Measurements from ENCODE around the gene TSPEAR.

Gene TSPEAR

DNA sequence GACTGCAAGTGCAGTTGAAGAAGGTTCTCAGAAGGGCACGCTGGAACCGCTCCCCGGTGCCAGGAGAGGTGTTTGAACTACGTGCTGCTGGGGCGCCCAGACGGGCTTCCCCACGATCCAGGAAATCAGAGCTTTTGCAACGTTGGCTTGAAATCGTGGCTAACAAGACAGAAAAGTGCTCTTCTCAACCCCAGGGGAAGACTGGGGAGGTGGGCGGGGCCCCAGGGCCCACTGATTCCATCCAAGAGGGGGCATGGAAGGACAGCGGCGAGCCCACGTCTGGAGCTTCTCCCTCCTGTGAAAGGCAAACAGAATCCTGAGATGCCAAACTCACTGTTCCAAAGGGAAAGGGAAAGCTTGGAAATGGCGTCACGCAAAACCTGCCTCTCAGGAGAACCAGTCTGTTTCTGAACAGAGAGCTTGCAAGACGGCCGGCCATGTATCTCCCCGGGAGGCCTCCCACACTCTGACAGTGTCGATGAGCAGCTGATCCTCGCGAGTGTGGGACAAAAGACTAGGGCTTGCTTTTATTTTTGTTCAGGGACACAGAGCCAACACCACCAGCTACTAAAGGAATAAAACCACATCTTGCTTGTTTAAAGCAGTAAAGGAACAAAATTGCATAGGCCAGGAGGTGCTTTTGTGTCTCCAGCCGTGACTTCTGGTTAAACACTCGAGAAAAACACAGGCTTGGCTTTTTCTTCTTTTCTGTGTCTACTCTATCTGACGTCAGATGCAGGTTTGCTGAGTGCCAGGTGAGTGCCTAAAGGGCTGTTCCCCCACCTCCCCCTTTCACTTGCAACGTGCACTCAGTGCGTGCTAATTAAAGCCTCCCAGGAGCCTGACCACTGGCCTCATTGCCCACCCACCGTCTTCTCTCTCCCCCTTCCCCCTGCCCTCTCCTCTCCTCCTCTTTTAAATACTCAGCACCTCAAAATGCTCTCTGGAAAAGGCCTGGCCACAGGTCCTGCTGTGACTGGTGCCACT lies 214.5 kb downstream of the TSPEAR start:
- no peak for DNase-seq

DNA sequence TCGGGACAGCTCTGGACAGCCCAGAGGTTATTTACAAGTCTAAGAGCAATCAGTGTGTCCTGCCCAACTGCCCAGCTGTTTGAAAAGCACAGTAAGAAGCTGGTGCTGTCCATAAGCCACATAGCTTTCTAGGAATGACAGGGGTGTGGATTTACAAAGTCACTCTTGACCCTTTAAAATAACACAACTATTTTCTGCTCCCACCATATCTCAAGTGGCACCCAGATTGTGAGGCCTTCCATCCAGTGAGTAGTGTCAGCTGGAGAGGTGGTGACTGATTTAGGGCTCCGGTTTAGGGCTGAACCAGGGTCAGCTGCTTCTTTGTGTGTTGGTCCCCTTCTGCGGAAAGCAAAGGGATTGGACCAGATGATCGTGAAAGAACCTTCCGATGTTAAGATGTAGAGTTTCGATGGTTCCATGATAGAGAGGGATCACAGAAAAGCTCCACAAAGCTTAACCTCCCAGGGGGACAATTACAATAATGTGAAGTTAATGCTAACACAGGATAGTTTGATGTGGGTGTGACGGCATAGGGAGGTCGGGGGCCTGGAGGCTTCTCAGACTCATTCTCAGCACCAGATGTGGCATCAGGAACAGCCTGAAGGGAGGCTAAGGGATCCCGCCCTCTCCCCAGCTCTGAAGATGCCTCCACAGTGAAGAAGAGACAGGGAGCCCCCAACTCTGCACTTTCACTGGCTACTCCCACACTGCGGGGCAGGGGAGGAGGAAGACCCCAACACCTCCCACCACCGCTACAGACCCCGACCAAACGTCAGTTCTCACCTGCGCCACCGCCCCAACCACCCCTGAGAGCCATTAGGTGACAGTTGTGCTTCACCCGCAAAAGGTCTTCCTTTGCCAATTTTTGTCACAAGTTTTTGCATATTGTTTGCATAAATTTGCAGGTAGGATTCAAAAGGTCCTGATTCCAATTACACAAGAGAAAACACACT lies 215.5 kb downstream of the TSPEAR start:
- DNase-seq = no peak

DNA sequence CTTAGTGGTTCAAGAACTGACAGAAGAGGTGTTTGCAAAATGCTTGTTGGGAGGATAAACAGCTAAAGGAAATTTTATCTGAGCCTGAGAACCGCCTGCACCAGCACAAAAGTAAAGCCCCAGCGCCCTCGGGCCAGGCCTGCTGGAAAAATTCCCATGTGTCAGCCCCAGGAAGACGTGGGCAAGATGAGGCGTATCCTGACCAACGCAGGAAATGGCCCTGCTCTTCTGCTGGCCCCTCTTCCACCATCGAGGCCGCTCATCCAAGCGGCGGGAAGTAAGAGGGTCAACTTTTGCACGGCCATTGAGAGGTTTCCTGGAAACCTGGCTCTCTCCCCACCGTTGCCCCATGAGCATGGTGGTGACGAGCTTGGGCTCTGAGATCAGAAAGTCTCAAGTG lies 216.4 kb downstream of the TSPEAR start:
- no peak for DNase-seq

DNA sequence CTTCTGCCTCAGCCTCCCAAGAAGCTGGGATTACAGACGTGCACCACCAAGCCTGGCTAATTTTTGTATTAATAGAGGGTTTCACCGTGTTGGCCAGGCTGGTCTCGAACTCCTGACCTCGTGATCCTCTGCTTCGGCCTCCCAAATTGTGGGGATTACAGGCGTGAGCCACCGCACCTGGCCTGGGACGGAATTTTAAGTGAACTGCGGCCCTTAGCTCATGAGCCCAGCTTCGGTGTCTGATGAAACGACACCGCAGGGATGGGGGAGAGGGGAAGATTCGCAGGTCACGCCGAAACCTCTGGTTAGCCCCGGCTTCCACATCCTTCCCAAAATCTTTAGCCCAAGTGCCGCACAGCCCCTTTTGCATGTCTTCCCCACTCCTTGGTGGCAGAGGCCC lies 217.0 kb downstream of the TSPEAR start:
- no peak for DNase-seq

DNA sequence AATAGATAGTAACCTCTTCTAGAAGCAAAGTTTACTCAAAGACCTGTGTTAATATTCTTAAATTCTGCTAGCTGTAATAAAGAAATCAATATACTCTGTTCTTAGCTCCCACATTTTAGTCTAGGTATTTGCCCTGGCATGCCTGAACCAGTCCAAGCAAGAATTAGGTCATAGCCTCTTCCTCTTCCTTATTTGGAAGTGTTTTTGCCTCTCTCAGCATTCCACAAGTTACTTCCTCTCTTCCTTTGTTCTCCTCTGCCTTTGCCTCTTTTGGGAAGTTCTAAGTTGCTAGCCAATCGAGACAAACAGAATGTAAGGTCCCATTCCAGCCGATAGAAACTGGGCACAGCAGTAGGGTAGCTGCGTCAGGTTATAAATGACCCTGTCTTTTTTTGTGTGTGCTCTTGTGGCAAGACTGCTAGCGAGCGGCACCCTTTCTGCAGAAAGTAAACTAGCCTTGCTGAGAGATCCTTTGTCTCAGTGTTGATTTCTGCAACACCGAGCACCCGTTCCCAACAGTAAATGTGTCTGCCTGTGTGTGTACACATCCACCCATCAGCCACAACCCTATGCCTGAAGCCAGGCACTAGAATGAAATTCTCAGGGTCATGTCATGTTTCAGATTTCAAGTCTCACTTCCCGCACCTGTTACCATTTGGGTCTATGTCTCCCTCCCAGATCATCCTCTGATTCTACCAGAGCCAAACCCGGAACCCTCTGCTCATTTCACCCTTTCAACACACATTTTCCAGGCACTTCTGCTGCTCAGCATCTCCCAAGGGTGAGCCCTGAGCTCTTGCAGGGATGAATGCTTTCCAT lies 218.6 kb downstream of the TSPEAR start:
- no peak for DNase-seq

DNA sequence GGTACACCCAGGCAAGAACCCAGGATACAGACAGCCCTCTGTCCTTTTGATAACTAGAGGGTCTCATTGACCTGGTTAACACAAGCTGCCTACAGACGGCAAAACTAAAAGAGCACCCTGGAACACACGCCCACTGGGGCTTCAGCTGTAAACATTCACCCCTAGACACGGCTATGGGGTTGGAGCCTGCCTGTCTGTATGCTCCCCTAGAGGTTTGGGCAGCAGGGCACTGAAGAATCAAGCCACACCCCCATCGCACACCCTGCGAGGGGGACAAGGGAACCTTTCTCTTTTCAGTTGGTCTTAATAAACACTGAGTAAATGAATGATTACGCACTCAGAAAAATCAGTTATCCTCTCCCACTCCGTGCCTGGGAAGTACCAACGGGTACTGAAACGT lies 220.6 kb downstream of the TSPEAR start:
- no peak for DNase-seq

DNA sequence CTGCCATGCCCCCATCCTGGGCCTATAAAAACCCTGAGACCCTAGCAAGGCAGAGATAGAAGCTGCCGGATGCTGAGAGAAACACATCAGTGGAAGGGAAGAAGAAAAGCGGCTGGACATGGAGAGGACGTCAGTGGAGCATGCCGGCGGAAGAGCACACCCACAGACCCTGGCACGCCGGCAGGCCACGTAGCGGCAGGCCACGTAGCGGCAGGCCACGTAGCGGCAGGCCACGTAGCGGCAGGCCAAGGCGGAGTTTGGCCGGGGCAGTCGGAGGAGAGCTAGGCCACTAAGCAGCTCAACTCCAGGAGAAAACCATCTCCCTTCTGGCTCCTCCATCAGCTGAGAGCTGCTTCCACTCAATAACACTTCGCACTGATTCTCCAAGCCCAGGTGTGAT lies 221.0 kb downstream of the TSPEAR start:
- DNase-seq = no peak

DNA sequence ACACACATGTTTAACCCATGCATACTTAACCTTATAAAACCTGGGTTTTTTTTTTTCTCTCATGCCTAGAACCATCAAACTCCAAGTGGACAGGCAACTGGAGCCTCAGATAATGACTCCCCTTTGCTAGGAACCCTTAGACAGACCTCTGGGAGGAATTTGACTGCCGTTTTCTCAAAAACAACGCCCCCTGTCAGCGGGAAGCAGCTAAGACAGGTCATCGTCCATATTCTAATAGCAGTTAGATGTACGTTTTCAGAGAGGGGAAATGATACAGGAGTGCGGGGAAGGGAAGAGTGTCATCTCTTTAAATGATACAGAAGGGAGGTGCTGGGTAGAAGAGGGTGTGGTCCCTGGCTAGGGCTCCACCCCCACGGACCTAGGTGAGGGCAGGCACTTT lies 221.4 kb downstream of the TSPEAR start:
- DNase-seq = no peak

DNA sequence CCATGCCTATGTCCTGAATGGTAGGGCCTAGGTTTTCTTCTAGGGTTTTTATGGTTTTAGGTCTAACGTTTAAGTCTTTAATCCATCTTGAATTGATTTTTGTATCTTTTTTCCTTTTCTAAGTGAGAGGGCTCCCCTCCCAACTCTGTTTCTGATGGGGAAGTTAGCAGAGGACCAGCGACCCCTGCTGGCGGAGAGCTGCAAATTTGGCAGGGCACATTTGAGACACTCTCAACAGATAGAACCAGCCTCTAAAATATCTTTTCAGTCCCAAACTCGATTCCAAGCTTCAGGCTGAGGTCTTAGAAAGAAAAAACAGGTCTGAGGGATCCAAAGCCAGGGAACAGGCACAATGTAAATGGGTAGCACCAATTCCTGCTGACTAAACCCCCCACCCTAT lies 223.5 kb downstream of the TSPEAR start:
- DNase-seq = peak; percentile 49

DNA sequence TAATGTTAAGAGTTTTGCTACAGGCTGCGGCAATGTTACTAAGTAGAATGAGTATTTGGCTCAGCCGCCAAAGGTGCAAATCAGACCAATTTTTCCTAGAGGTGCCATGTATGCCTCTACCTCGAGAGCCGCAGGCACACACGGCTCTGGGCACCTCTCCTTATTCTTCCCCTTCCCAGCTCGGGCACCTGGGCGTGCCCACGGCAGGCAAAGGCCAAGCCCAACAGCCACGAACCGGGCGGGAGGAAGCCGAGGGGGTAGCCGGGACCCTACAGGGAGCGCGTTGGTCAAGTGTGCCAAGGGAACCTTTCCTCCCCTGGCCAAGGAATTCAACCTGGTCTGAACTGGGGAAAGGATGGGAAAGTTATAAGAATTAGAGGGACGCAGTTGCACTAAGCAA lies 225.1 kb downstream of the TSPEAR start:
- no peak for DNase-seq

DNA sequence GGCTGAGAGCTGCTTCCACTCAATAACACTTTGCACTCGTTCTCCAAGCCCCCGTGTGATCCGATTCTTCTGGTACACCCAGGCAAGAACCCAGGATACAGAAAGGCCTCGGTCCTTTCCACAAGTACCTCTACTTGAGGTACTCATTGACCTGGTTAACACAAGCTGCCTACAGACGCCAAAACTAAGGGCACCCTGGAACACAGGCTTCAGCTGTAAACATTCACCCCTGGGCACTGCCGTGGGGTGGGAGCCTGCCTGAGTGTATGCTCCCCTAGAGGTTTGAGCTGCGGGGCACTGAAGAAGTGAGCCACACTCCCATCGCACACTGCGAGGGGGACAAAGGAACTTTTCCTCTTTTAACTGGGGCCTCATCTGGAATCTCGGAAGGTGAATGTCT lies 225.6 kb downstream of the TSPEAR start:
- DNase-seq = no peak

DNA sequence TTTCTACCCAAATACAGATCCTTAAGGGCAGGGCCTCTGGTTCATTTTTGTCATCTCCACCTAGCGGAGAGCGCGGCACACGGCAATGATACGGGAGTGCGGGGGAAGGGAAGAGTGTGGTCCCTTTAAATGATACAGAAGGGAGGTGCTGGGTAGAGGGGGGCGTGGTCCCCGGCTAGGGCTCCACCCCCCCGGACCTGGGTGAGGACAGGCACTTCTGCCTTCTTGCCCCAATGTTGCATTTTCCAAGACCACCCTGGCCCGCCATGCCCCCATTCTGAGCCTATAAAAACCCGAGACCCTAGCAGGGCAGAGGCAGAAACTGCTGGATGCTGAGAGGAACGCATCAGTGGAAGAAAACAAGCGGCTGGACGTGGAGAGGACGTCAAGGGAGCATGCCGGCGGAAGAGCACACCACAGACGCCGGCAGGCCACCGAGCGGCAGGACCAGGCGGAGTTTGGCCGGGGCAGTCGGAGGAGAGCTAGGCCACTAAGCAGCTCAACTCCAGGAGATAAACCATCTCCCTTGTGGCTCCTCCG lies 226.0 kb downstream of the TSPEAR start:
- DNase-seq = peak; percentile 14

DNA sequence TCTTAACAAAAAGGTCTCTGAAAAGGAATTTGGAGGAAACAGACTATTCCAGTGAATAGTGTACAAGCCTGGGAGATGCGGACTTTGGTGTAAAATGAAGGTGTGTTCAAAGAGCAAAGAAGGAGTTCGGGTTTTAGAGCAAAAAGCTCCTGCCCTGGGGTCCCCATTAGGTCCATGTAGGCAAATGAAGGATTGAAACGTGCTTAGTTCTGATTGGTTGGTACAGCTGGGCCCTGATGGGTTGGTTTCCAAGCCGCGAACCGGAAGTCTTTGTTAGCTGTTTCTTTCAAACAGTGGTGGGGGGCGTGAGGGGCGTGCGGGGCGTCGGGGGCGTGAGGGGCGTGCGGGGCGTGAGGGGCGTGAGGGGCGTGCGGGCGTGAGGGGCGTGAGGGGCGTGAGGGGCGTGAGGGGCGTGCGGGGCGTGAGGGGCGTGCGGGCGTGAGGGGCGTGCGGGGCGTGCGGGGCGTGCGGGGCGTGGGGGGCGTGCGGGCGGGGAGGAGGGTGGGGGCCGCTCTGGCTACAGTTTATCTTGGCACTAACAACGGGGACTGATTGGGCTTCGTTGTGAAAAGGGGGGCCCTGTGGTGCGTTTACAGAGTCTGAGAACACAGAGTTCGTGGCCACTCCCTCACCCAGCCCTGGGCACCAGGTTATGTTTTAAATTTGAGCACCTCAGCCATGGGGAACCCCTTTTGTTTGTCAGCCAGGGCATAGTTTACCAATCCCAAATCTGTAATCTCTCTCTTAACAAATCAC lies 226.7 kb downstream of the TSPEAR start:
- no peak for DNase-seq

DNA sequence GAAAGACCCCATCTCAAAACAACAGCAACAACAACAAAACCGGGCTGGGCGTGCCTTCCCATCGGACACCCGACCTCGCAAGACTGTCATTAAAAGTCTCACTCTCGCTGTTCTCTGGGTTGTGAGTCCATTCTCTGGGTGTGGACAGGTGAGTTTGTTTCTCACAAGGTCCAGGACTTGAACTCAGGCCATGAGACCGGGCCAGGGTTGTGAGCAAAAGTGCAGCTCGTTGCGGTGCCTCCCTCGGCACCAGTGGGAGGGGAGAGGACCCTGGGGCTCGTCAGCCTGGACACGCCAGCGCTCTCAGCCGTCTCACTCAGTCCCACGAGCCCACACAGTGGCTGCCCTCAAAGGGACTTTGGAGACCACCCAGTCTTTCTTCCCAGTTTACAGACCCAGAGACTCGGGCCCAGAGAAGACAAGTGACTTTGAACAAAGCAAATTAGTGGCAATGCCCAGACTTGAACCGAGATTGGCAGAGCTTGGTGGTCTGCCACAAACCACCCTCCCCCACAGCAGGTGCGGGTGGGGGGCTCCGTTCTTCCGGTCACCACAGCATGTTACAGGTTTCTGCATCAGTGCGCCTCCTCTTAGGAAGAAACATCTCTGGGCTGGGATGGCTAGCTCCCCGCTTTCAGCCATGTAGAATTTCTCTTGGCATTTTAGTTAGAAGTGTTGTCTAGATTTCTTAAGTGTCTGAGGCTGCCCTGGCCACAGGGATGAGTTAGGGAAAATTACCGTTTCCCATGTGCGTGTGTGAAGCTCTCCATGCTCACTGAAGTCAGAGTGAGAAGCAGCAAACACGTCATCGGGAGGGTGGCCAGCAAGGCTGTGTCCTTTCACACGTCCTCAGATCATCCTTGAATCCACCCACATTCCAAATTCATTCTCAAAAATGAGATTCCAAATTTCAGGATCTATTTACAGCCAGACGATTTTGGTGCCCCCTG lies 227.8 kb downstream of the TSPEAR start:
- no peak for DNase-seq

DNA sequence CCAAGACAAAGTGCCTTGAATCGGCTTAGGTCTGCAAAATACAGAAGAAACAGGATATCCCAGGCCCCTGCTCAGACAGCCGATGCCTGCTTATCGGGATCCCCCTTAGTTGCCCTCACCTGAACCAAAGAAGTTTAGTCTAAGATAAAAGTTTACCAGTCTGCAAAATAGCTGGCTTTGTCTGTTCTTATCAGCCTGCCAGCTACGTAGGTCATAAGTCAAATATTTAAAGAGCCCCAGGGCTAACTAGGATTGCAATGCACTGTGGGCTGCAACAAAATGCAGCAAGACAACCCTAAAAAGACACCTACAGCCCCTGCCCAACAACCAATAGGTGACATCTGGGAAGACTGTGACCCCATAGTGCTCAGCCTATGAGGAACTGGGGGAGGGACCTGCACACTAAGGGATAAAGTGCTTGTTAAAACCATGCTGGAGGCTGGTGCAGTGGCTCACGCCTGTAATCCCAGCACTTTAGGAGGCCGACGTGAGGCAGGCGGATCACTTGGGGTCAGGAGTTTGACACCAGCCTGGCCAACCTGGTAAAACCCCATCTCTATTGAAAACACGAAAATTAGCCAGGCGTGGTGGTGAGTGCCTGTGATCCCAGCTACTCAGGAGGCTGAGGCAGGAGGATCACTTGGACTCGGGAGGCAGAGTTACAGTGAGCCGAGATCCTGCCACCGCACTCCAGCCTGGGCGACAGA lies 228.6 kb downstream of the TSPEAR start:
- DNase-seq = no peak

DNA sequence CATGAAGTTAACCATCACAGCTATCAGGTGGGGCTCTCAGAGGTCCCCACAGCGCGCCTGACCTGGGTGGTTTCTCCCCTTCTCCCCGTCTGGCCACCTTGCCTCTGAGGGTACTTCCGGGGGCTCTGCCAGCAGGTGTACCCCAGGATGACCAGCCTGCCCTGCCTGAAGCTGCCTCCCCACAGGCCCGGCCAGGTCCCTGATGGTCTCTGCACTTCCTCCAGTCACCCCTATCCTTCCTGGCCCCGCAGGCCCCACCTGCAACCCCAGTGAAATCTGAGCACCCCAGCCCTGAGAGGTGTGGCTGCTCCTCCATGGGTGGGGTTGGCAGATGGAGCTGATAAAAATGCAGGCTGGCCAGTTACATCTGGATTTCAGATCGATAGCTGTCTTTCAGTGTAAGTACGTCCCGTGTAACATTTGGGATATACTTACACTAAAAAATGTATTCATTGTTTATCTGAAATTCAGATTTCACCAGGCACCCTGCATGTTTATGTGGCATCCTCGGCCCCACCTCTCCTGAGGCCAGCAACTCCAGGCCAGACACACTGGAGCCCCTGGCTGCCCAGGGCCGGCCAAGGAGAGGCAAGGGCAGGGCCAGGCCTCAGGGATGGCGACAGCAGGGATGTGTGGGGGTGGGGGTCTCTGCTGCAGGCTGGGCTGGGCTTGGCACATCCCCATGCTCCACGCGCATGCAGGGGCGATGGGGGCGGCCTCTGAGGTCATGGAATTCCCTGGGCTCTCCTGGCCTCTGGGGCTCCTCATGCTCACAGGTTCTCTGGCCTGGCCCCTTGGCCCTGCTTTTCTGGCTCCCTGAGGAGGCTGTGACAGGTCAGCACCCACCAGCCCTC lies 230.9 kb downstream of the TSPEAR start:
- no peak for DNase-seq

DNA sequence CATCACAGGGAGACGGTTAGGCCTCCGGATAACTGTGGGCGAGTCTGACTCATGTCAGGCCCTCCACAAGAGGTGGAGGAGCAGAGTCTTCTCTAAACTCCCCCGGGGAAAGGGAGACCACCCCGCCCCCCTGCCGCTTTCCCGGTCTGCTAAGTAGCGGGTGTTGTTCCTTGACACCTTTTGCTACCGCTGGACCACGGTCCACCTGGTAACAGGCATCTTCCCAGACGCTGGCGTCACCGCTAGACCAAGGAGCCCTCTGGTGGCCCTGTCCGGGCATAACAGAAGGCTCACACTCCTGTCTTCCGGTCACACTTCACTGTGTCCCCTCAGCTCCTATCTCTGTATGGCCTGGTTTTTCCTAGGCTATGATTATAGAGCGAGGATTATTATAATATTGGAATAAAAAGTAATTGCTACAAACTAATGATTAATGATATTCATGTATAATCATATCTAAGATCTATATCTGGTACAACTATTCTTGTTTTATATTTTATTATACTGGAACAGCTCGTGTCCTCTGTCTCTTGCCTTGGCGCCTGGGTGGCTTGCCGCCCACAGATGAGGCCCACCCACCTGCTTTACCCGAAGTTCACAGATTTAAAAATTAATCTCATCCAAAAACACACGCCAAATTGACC lies 231.7 kb downstream of the TSPEAR start:
- DNase-seq = peak; percentile 42

DNA sequence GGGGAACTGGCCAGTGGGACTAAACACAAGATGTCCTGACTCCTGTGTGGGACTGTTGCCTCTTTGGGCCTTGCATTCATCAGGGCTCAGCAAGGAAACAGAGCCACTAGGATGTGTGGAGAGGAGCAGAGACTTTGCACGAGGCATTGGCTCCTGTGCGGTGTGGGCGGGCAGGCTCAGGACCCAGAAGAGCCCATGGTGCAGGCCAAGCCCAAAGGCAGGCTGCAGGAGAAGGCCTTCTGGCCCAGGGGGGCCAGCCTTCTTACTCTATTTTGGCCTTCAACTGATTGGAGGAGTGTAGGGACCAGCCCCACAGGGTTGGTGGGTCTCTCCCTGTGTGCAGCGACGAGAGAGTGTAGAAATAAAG lies 232.6 kb downstream of the TSPEAR start:
- no peak for DNase-seq
